ENCODE measurements around the gene CACNA1S.

DNA sequence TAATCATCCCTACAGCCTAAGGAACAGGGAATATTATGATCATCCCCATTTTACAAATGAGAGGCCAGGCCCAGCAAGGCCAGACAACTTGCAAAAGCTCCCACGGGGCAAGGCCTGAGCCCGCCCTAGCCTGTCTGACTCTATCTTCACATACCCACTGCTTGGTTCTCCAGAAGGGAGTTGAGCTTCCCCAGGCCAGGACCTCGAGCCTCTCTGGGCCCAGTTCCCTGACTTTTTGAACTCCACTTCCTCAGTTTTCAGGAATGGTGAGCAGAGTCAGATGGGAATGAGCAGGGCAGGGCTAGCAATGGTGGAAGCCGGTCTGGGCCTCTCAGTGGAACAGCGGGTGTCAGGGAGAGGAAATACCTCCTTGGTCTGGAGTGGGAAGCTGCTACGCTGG is 39.3 kb downstream of the CACNA1S start:
- TF ChIP-seq, protein P1, sequence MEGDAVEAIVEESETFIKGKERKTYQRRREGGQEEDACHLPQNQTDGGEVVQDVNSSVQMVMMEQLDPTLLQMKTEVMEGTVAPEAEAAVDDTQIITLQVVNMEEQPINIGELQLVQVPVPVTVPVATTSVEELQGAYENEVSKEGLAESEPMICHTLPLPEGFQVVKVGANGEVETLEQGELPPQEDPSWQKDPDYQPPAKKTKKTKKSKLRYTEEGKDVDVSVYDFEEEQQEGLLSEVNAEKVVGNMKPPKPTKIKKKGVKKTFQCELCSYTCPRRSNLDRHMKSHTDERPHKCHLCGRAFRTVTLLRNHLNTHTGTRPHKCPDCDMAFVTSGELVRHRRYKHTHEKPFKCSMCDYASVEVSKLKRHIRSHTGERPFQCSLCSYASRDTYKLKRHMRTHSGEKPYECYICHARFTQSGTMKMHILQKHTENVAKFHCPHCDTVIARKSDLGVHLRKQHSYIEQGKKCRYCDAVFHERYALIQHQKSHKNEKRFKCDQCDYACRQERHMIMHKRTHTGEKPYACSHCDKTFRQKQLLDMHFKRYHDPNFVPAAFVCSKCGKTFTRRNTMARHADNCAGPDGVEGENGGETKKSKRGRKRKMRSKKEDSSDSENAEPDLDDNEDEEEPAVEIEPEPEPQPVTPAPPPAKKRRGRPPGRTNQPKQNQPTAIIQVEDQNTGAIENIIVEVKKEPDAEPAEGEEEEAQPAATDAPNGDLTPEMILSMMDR (IDR thresholded peaks at IDR 0.05; ENCODE audit: low read length) = no peak
- no peak for TF ChIP-seq EZH2 (IDR thresholded peaks at IDR 0.05; ENCODE audit: borderline replicate concordance, low read length)
